ENCODE measurements around the gene PLD6. TPM values are rescaled to one million over a fixed set of nuclear protein-coding genes. Genes with fewer than 3 reads are reported as not detected.
A peak's percentile ranks its signal among the peaks of the same experiment; 100 is the strongest.

Gene PLD6
- total RNA-seq, 1 donor from 2014 or later: 4.8 TPM

- H3K4me3 ChIP-seq (ENCODE audit: low read depth, low read length): no peak overlapping the region
- no peaks in the 10 kb centered on the region for H3K27me3 ChIP-seq (ENCODE audit: control insufficient read depth, insufficient read depth, low read length)
- no peak for DNase-seq (ENCODE audit: low read depth)
- H3K36me3 ChIP-seq (ENCODE audit: control insufficient read depth, insufficient read depth, low read length): no peaks in the 10 kb centered on the region
- no peak for TF ChIP-seq CTCF (IDR thresholded peaks at IDR 0.05; ENCODE audit: insufficient read depth, low read length, poor library complexity, severe bottlenecking)
Measured at GRCh38 chr17:17243163-17243562, 37.0 kb upstream of the PLD6 start.

DNA sequence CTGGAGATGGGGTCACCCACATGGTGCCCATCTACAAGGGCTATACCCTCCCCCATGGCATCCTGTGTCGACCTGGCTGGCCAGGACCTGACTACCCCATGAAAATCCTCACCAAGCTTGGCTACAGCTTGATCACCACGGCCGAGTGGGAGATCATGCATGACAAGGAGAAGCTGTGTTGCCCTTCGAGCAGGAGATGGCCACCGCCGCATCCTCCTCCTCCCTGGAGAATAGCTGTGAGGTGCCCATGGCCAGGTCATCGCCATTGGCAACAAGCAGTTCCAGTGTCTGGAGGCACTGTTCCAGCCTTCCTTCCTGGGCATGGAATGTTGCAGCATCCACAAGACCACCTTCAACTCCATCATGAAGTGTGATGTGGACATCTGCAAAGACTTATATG is 36.1 kb upstream of the PLD6 start:
- DNase-seq (ENCODE audit: low read depth): no peak
- H3K36me3 ChIP-seq (ENCODE audit: control insufficient read depth, insufficient read depth, low read length): no peaks in the 10 kb centered on the region
- no peaks in the 10 kb centered on the region for H3K27me3 ChIP-seq (ENCODE audit: control insufficient read depth, insufficient read depth, low read length)
- H3K4me3 ChIP-seq (ENCODE audit: low read depth, low read length): no peak overlapping the region
- TF ChIP-seq CTCF (IDR thresholded peaks at IDR 0.05; ENCODE audit: insufficient read depth, low read length, poor library complexity, severe bottlenecking): no peak

DNA sequence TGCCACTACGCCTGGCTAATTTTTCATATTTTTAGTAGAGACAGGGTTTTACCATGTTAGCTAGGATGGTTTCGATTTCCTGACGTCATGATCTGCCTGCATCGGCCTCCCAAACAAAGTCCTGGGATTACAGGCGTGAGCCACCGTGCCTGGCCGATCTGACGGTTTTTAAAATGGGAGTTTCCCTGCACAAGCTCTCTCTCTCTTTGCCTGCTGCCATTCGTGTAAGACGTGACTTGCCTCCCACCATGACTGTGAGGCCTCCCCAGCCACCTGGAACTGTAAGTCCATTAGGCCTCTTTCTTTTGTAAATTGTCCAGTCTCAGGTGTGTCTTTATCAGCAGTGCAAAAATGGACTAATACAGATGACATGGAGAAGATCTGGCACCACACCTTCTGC is 35.5 kb upstream of the PLD6 start:
- H3K27me3 ChIP-seq (ENCODE audit: control insufficient read depth, insufficient read depth, low read length): no peaks in the 10 kb centered on the region
- no peaks in the 10 kb centered on the region for H3K36me3 ChIP-seq (ENCODE audit: control insufficient read depth, insufficient read depth, low read length)
- TF ChIP-seq CTCF (IDR thresholded peaks at IDR 0.05; ENCODE audit: insufficient read depth, low read length, poor library complexity, severe bottlenecking): no peak
- no peak for DNase-seq (ENCODE audit: low read depth)
- H3K4me3 ChIP-seq (ENCODE audit: low read depth, low read length): no peak overlapping the region

DNA sequence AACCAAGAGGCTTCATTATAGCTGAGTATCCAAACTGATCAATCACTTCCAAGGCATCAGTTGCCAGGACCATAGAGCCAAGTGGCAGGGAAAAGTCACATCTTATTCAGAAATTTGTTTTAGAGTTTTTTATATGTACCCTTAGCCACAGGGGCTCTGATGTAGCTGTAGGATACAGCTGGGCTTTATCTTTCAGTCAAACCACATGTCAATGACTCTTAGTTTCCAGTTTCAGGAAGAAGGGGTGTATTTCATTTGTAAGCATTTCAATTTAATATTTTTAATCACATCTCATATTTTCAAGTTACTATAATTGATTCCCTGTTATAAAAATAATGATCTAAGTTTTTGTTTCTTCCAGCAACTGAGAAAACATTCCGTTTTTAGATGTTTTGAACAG is 33.7 kb upstream of the PLD6 start:
- TF ChIP-seq CTCF (IDR thresholded peaks at IDR 0.05; ENCODE audit: insufficient read depth, low read length, poor library complexity, severe bottlenecking): no peak
- H3K4me3 ChIP-seq (ENCODE audit: low read depth, low read length): no peak overlapping the region
- DNase-seq (ENCODE audit: low read depth): no peak
- H3K27me3 ChIP-seq (ENCODE audit: control insufficient read depth, insufficient read depth, low read length): no peaks in the 10 kb centered on the region
- H3K36me3 ChIP-seq (ENCODE audit: control insufficient read depth, insufficient read depth, low read length): no peaks in the 10 kb centered on the region

- H3K27me3 ChIP-seq (ENCODE audit: control insufficient read depth, insufficient read depth, low read length): no peaks in the 10 kb centered on the region
- DNase-seq (ENCODE audit: low read depth): no peak
- no peaks in the 10 kb centered on the region for H3K36me3 ChIP-seq (ENCODE audit: control insufficient read depth, insufficient read depth, low read length)
- no peak for TF ChIP-seq CTCF (IDR thresholded peaks at IDR 0.05; ENCODE audit: insufficient read depth, low read length, poor library complexity, severe bottlenecking)
- H3K4me3 ChIP-seq (ENCODE audit: low read depth, low read length): peak within 1 kb of the TSS; percentile 91
Measured at GRCh38 chr17:17237026-17237799, 31.1 kb upstream of the PLD6 start, which contains the start of gene FLCN. TSS of gene FLCN (minus strand) at chr17:17237168. CDS start at chr17:17228137, 9,031 bp downstream.

Data from kidney epithelial cell (primary cell).